Neural cell (in vitro differentiated cells): Measurements from ENCODE around the gene TMEM89.

Experiments
- EP300 ChIP-seq: fragments of 450-650 bp; conservative IDR thresholded peaks from 2 replicates; pipeline ENCODE4 v1.6.1; 2014; ENCODE audit warnings: antibody characterized with exemption, mild to moderate bottlenecking, moderate library complexity; ENCODE audit not compliant: poor library complexity, severe bottlenecking
- EZH2 ChIP-seq: fragments of 200-600, 300-800 bp; shearing (Covaris generic), sonication (generic); IDR thresholded peaks from 2 replicates; pipeline ENCODE4 v1.6.1; 2014; ENCODE audit warnings: antibody characterized with exemption, low read length, borderline replicate concordance, mild to moderate bottlenecking; ENCODE audit not compliant: insufficient read depth, poor library complexity, severe bottlenecking
- MXI1 ChIP-seq: fragments of 450-650 bp; conservative IDR thresholded peaks from 2 replicates; pipeline ENCODE4 v1.6.1; 2014; ENCODE audit warnings: antibody characterized with exemption, mild to moderate bottlenecking; ENCODE audit not compliant: poor library complexity, severe bottlenecking
- POLR2AphosphoS5 ChIP-seq: IDR thresholded peaks from 2 replicates; pipeline ENCODE4 v1.6.1; 2012
- TAF1 ChIP-seq: IDR thresholded peaks from 2 replicates; pipeline ENCODE4 v1.6.1; 2012; ENCODE audit warnings: low read depth
- TF ChIP-seq, protein P1 (sequence below): fragments of 450-650 bp; IDR thresholded peaks from 2 replicates; pipeline ENCODE4 v1.5.1; 2014; ENCODE audit warnings: antibody characterized with exemption, mild to moderate bottlenecking, moderate library complexity; ENCODE audit not compliant: poor library complexity, severe bottlenecking
- TF ChIP-seq, protein P2 (sequence below): IDR thresholded peaks from 2 replicates; pipeline ENCODE4 v1.6.1; 2012; ENCODE audit warnings: borderline replicate concordance

DNA sequence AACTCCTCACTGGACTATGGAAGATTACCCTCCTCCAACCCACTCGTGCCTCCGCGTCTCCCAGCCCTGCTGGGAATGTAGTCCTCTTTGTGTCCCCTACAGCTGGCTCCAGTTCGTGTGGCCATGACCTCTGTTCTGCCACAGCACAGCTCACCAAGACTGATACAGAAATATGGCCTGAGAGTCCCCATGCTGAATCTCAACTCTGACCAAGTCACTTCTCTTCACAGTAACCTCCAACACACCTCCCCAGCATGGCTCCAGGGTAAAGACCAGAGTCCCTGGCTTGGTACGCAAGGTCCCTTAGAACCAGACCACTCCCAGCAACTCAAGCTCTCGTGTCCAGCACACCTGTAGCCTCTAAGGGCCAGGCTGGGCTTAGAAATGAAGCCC is 24.2 kb downstream of the TMEM89 start:
- TF ChIP-seq, protein P1, sequence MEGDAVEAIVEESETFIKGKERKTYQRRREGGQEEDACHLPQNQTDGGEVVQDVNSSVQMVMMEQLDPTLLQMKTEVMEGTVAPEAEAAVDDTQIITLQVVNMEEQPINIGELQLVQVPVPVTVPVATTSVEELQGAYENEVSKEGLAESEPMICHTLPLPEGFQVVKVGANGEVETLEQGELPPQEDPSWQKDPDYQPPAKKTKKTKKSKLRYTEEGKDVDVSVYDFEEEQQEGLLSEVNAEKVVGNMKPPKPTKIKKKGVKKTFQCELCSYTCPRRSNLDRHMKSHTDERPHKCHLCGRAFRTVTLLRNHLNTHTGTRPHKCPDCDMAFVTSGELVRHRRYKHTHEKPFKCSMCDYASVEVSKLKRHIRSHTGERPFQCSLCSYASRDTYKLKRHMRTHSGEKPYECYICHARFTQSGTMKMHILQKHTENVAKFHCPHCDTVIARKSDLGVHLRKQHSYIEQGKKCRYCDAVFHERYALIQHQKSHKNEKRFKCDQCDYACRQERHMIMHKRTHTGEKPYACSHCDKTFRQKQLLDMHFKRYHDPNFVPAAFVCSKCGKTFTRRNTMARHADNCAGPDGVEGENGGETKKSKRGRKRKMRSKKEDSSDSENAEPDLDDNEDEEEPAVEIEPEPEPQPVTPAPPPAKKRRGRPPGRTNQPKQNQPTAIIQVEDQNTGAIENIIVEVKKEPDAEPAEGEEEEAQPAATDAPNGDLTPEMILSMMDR, result no peak
- no peak for TF ChIP-seq MXI1
- no peak for TF ChIP-seq TAF1
- TF ChIP-seq EZH2, result no peak
- TF ChIP-seq EP300, result no peak
- TF ChIP-seq, protein P2, sequence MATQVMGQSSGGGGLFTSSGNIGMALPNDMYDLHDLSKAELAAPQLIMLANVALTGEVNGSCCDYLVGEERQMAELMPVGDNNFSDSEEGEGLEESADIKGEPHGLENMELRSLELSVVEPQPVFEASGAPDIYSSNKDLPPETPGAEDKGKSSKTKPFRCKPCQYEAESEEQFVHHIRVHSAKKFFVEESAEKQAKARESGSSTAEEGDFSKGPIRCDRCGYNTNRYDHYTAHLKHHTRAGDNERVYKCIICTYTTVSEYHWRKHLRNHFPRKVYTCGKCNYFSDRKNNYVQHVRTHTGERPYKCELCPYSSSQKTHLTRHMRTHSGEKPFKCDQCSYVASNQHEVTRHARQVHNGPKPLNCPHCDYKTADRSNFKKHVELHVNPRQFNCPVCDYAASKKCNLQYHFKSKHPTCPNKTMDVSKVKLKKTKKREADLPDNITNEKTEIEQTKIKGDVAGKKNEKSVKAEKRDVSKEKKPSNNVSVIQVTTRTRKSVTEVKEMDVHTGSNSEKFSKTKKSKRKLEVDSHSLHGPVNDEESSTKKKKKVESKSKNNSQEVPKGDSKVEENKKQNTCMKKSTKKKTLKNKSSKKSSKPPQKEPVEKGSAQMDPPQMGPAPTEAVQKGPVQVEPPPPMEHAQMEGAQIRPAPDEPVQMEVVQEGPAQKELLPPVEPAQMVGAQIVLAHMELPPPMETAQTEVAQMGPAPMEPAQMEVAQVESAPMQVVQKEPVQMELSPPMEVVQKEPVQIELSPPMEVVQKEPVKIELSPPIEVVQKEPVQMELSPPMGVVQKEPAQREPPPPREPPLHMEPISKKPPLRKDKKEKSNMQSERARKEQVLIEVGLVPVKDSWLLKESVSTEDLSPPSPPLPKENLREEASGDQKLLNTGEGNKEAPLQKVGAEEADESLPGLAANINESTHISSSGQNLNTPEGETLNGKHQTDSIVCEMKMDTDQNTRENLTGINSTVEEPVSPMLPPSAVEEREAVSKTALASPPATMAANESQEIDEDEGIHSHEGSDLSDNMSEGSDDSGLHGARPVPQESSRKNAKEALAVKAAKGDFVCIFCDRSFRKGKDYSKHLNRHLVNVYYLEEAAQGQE, result no peak
- no peak for TF ChIP-seq POLR2AphosphoS5
